Endothelial cell of umbilical vein (primary cell): ENCODE measurements around the gene CSMD2. TPM values are rescaled to one million over a fixed set of nuclear protein-coding genes. Genes with fewer than 3 reads are reported as not detected.

ENCODE experiments used
- BruUV-seq: library from RNA; stranded (reverse); fragments of 400-500 nt; replicated peaks from 2 replicates; lab custom pipeline; 2021; lab: Mats Ljungman, UMichigan
- CTCF ChIA-PET: fragments of 300-600, 350-600 bp; sonication (Branson Sonifier 250); formaldehyde crosslinking; loops from one replicate; lab custom pipeline; 2021; ENCODE audit warnings: antibody characterized with exemption, inconsistent platforms; lab: Charles Lee
- POLR2A ChIA-PET: fragments of 300-600, 350-600 bp; sonication (Branson Sonifier 250); formaldehyde crosslinking; loops from one replicate; lab custom pipeline; 2021; ENCODE audit warnings: antibody characterized with exemption, inconsistent platforms; lab: Charles Lee
- DNase-seq: peaks from one replicate; pipeline ENCODE4 v3.0.0-alpha.2; 2011; ENCODE audit warnings: low read depth, low spot score
- FAIRE-seq: peaks from 2 replicates; lab custom pipeline; 2011; peaks lifted over from hg19 to GRCh38; lab: Jason Lieb, UNC
- H2AFZ ChIP-seq: 2 replicates; pipeline ENCODE4 v1.6.0; 2012; ENCODE audit warnings: low read depth, low read length, control low read depth, inconsistent platforms
- H3K27ac ChIP-seq: 2 replicates; pipeline ENCODE4 v1.5.1; 2011; ENCODE audit warnings: low read depth, mild to moderate bottlenecking, control low read depth, low read length, moderate library complexity; ENCODE audit not compliant: insufficient read depth
- H3K27me3 ChIP-seq, 2 experiments: 2 replicates each; pipeline versions ENCODE4 v1.6.0 to v1.6.1; 2011; ENCODE audit warnings: low read length in 2 of 2, mixed read lengths in 1 of 2; ENCODE audit not compliant: control insufficient read depth in 2 of 2, insufficient read depth in 2 of 2
- H3K36me3 ChIP-seq, 2 experiments: 2 replicates in 1 of 2; 3 replicates in 1 of 2; pipeline ENCODE4 v1.5.1; 2011; ENCODE audit warnings: low read length in 2 of 2, mild to moderate bottlenecking in 1 of 2, moderate library complexity in 1 of 2; ENCODE audit not compliant: control insufficient read depth in 2 of 2, insufficient read depth in 2 of 2; ENCODE audit errors: extremely low read depth in 1 of 2
- H3K4me1 ChIP-seq: 3 replicates; pipeline ENCODE4 v1.5.1; 2011; ENCODE audit warnings: mild to moderate bottlenecking, low read length; ENCODE audit not compliant: control insufficient read depth, insufficient read depth; ENCODE audit errors: extremely low read depth
- H3K4me2 ChIP-seq: 2 replicates; pipeline ENCODE4 v1.6.1; 2011; ENCODE audit warnings: low read length, control low read depth, mixed read lengths; ENCODE audit not compliant: insufficient read depth
- H3K4me3 ChIP-seq, 3 experiments: fragments of 200-600 bp in 1 of 3; sonication (generic), shearing (Covaris generic) in 1 of 3; replicated peaks in 1 of 3; 2 replicates each; pipeline ENCODE4 v1.5.1; 2011 to 2016; ENCODE audit warnings: control low read depth in 3 of 3, low read length in 3 of 3, mild to moderate bottlenecking in 2 of 3, inconsistent platforms in 1 of 3, low read depth in 1 of 3, moderate library complexity in 1 of 3; ENCODE audit not compliant: insufficient read depth in 1 of 3
- H3K79me2 ChIP-seq: 2 replicates; pipeline ENCODE4 v1.6.0; 2012; ENCODE audit warnings: low read length, inconsistent platforms; ENCODE audit not compliant: control insufficient read depth, insufficient read depth
- H3K9ac ChIP-seq: replicated peaks from 2 replicates; pipeline ENCODE3; 2011; ENCODE audit warnings: low read length, control low read depth; ENCODE audit not compliant: insufficient read depth; ENCODE audit errors: extremely low read depth
- H3K9me1 ChIP-seq: replicated peaks from 3 replicates; pipeline ENCODE4 v1.6.0; 2011; ENCODE audit warnings: mild to moderate bottlenecking, low read length; ENCODE audit not compliant: control insufficient read depth, insufficient read depth; ENCODE audit errors: extremely low read depth
- H3K9me3 ChIP-seq: replicated peaks from 2 replicates; pipeline ENCODE4 v1.5.1; 2012; ENCODE audit warnings: low read length, inconsistent platforms; ENCODE audit not compliant: control insufficient read depth, insufficient read depth
- H4K20me1 ChIP-seq: replicated peaks from 2 replicates; pipeline ENCODE3; 2011; ENCODE audit warnings: mild to moderate bottlenecking, low read length; ENCODE audit not compliant: control insufficient read depth, insufficient read depth; ENCODE audit errors: extremely low read depth
- CTCF ChIP-seq, 2 donors: IDR thresholded peaks; 1 replicate in 1 of 2; 2 replicates in 1 of 2; pipeline ENCODE4 v1.5.1; 2011; ENCODE audit warnings: low read length in 2 of 2, mild to moderate bottlenecking in 2 of 2, moderate library complexity in 2 of 2, control low read depth in 1 of 2, inconsistent platforms in 1 of 2, low read depth in 1 of 2; ENCODE audit not compliant: insufficient read depth in 1 of 2; ENCODE audit errors: extremely low read depth in 1 of 2
- EZH2 ChIP-seq: IDR thresholded peaks from 2 replicates; pipeline ENCODE4 v1.6.1; 2012; ENCODE audit warnings: borderline replicate concordance, low read depth, mild to moderate bottlenecking, moderate library complexity, low read length, inconsistent platforms; ENCODE audit not compliant: severe bottlenecking
- FOS ChIP-seq: IDR thresholded peaks from 2 replicates; pipeline ENCODE4 v1.6.1; 2011; ENCODE audit warnings: mild to moderate bottlenecking, low read length, moderate library complexity, borderline replicate concordance; ENCODE audit not compliant: insufficient read depth
- GATA2 ChIP-seq: IDR thresholded peaks from 2 replicates; pipeline ENCODE4 v1.7.0; 2011; ENCODE audit warnings: low read depth, mild to moderate bottlenecking, moderate library complexity, mixed read lengths, low read length; ENCODE audit not compliant: insufficient read length, insufficient read depth
- JUN ChIP-seq: IDR thresholded peaks from 2 replicates; pipeline ENCODE4 v1.6.1; 2011; ENCODE audit warnings: borderline replicate concordance, low read depth; ENCODE audit not compliant: insufficient read length, insufficient read depth
- MAX ChIP-seq: IDR thresholded peaks from 2 replicates; pipeline ENCODE4 v1.6.1; 2011; ENCODE audit not compliant: insufficient read depth, insufficient read length
- MYC ChIP-seq: IDR thresholded peaks from one replicate; pipeline ENCODE4 v1.6.1; 2011; ENCODE audit warnings: mild to moderate bottlenecking, low read depth, low read length
- POLR2A ChIP-seq: IDR thresholded peaks from 2 replicates; pipeline ENCODE4 v1.6.1; 2012; ENCODE audit warnings: low read depth, mild to moderate bottlenecking, control low read depth, low read length
- POLR2AphosphoS5 ChIP-seq: IDR thresholded peaks from 2 replicates; pipeline ENCODE4 v1.6.1; 2012; ENCODE audit warnings: low read depth, mild to moderate bottlenecking, control low read depth, low read length, moderate library complexity; ENCODE audit not compliant: insufficient read depth
- dilution Hi-C: fragments of 300-500 bp; cut with MboI; formaldehyde crosslinking; loops from one replicate; pipeline ENCODE4 v1.15.0; 2019; ENCODE audit warnings: low sequenced_read_pairs; ENCODE audit not compliant: extremely low pct_ligation_motif_present
- intact Hi-C: fragments of 100-400 bp; cut with micrococcal nuclease; formaldehyde crosslinking; loops from one replicate; pipeline ENCODE4 v1.10.0; 2022
- polyA plus RNA-seq, 4 experiments: library from polyadenylated mRNA; depleted of rRNA in 3 of 4; stranded (reverse) in 3 of 4; unstranded in 1 of 4; fragments of >200 nt; gene quantifications; 2 replicates each; pipeline versions ENCODE4 v1.2.1 to v1.2.3, GENCODE V29; 2011 to 2012; ENCODE audit warnings: missing spikeins in 1 of 4
- total RNA-seq: library from RNA; stranded (reverse); gene quantifications from 2 replicates; pipeline ENCODE4 v1.2.3, GENCODE V29; 2021

The CSMD2 gene
- total and polyA plus RNA-seq, 2 donors (not counting 3 experiments of a cell fraction or from before 2014, with no cell fraction given) = under 0.01 TPM; not detected in 1

- no peaks in the 10 kb centered on the region for H3K79me2 ChIP-seq
- dilution Hi-C loops (no loop called here), intact Hi-C loops (no loop called here)
- no peaks in the 10 kb centered on the region for H3K9me1 ChIP-seq
- H3K27me3 ChIP-seq = no peaks in the 10 kb centered on the region
- H3K9me3 ChIP-seq = no peaks in the 10 kb centered on the region
- no peaks in the 10 kb centered on the region for H3K4me1 ChIP-seq
- no peak for DNase-seq
- H3K4me3 ChIP-seq = no peak overlapping the region
- no peak for FAIRE-seq
- no peaks in the 10 kb centered on the region for H4K20me1 ChIP-seq
- ChIA-PET CTCF (no interaction called here), POLR2A (no interaction called here)
- no peak overlapping the region for H3K4me2 ChIP-seq
- no peaks in the 10 kb centered on the region for H3K36me3 ChIP-seq
- H2AFZ ChIP-seq = no peak overlapping the region
- BruUV-seq = no TSS peak
- H3K27ac ChIP-seq = no peak overlapping the region
- H3K9ac ChIP-seq = no peak overlapping the region
- TF ChIP-seq MAX (no peak), CTCF (IDR thresholded peaks at IDR 0.05; ENCODE audit: extremely low read depth in 1 of 2, insufficient read depth in 1 of 2, low read depth in 1 of 2, low read length in 2 of 2) (no peak), POLR2A (no peak), FOS (no peak), JUN (no peak), MYC (no peak), EZH2 (no peak), GATA2 (no peak), POLR2AphosphoS5 (no peak)
Observed at GRCh38 chr1:33508151-33508550, 656.9 kb downstream of the CSMD2 start.
